Forelimb muscle (tissue), 1 donor: ENCODE measurements around the gene FOXP4. TPM values are rescaled to one million over a fixed set of nuclear protein-coding genes. Genes with fewer than 3 reads are reported as not detected.

Source experiments
- DNase-seq: peaks from one replicate; pipeline ENCODE4 v3.0.0-alpha.2; 2013; ENCODE audit warnings: low read depth
- polyA plus RNA-seq: library from polyadenylated mRNA; unstranded; fragments of 120-200 nt; gene quantifications from one replicate; pipeline ENCODE4 v1.2.1, GENCODE V29; 2013; ENCODE audit not compliant: insufficient read length

FOXP4 gene
- polyA plus RNA-seq, 1 donor = 15.1 TPM

DNA sequence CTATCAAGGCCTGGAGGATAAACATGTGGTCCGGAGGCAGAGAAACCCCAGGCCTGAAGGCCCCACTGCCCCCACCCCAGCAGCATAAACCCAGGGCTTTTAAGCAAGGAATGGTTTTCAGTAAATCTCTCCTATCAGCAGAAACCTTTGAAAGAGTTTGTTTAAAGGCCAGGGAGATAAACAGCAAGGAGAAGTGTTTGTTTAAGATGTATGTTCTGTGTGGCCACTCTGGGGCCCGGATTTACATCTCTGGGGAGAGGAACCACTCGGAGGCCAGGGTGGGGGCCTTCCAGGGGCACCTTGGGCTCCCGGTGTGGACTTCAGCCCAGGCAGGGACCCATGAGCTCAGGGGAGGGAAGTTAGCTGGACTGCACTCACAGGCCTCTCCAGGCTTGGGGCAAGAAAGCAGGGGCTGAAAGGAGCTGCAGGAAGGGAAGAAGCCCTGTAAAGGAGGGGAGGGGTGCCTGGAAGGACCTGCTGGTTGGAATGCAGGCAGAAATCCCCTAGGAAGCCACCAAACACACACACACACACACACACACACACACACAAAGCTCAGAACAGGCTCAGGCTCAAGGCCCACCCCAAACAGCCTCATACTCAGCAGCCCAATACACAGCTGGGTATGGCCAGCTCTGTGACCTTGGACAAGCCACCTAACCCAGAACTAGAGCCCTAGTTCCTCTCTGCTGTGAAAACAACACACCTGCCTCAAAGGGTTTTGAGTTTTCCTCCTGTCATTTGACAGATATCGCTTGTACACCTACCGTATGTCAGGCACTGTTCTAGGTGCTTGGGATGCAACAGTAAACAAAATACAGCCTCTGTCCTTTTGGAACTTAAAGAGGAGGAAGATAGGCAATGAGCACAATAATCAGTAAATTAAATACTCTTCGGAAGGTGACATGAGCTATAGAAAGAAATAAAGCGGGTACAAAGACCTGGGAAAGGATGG, 26.2 kb upstream of the FOXP4 start:
- DNase-seq = no peak

GRCh38 chr6:41522780-41523548, 23.2 kb upstream of the FOXP4 start:
- no peak for DNase-seq

DNA sequence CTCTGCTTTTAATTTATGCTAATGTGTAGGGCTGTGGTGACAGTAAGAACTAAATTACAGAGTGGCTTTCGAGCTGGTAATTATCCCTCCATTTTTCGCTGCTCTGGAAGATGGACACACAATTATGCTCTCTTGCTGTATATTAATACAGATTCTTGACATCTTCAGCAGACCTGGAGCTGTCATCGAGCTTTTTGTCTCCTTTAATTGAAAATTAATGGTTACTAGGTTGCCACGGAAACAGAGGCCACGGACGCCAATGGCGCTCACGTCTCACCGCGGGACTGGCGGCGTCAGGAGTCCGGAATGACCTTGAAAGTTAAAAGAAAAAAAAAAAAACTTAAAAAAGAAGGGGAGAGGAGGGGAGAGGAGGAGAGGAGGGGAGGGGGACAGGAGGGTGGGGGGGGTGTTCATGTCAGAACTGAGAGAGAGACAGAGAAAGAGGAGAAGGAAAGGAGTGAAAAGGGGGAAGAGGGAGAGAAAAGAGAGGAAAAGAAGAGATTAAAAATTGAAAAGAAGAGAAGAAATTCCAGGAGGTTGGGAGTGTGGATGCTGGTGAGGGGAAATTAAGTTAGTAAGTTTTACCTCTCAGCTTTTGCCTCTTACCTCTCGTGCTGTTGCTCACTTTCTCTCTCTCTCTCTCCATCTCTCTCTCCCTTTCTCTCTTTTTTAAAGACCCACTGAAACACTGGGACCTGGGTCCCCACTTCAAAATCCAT, 22.1 kb upstream of the FOXP4 start:
- no peak for DNase-seq

DNA sequence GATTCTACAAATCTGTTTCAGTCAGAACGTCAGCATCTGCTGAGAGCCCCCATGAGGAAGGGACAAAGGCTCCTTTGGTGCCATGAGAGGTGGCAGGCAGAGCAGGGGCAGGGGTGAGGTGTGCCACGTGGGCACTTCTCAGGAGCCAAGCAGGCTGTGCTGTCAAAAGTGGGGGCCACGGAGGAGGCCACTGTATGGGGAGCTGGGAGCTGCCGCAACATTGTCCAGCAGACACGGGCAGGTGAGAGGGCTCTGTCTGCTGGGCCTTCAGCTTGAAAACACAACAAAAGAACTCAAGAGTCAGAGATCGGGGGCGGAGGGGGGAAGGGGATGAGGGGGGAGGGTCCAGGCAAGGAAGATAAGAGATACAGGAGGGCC, 21.6 kb upstream of the FOXP4 start:
- DNase-seq = no peak

DNA sequence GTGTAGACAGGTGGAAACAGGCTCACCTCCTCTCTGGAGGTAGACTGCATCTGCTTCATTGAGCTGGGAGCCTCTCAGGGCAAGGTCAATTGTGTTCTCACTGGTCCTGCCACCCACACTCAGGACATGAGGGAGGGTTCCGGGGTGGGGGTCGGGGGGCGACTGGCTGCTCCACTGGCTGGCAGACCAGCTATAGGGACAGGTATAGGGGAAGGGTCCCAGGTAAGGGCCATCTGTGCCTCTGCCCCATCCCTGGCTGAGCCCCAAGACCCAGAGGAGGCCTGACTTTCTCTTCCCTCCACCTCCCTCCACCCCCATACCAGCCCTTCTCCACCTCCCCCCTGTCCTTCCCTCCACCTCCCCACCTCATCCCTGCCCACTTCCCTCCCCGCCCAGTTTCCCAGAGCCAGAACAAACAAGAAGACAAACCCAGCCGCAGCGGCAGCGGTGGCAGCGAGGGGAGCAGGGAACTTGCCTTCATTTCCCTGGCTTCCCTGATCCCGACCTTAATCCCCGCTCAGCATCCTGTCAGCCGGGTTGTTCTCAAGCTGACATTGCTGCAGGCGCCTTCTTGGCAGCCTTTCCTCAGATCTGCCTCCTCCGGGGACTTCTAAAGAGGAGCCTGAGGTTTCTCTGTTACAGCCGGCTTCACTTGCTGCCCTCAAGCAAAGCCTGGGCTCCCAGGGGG, 18.3 kb upstream of the FOXP4 start:
- DNase-seq = no peak

GRCh38 chr6:41528409-41528963, 17.7 kb upstream of the FOXP4 start:
- no peak for DNase-seq

DNA sequence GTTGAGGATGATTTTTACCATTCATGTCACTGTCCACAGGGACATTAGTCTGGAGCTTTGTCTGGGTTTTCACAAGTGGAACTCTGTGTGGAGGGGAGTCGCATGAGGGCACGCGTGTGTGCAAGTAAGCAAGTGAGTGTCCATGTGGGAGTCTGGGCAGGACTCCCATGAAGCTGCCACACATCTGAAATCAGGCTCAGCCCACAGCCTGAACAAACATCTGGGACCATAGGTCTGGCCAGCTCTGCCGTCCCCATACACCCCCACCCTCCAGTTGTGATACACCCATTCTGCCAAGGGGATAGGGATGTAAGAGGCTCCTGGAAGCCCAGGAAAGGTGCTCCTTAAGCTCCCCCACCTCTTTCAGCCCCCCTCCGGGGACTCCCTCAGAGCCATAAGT, 17.1 kb upstream of the FOXP4 start:
- no peak for DNase-seq

- DNase-seq = no peak
These were observed 16.2 kb upstream of the FOXP4 start for GRCh38 chr6:41529970-41530369.

DNA sequence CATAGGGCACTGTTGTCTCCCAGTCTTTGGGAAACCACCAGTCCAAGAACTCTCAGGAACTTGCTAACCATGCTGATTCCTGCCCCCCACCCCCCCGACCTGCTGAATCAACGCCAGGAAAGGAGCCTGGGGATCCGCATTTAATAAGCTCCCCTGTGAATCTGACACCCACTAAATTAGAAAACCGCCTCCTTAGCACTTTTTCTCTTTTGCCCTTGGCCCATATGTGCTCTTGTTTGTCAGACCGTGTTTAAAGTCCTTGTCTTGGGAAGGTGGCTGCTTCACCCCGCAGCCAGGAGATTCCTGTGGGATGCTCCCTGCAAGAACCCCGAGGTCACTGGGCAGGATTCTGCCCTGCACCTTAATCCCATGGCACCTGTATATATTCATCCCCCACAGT, 15.7 kb upstream of the FOXP4 start:
- no peak for DNase-seq

GRCh38 chr6:41531016-41531415, 15.2 kb upstream of the FOXP4 start:
- no peak for DNase-seq

GRCh38 chr6:41531591-41532582, 14.3 kb upstream of the FOXP4 start:
- no peak for DNase-seq

- DNase-seq = no peak
These were observed 10.4 kb upstream of the FOXP4 start for GRCh38 chr6:41535766-41536165.

- DNase-seq = no peak
These were observed 9.1 kb upstream of the FOXP4 start for GRCh38 chr6:41536795-41537758.

DNA sequence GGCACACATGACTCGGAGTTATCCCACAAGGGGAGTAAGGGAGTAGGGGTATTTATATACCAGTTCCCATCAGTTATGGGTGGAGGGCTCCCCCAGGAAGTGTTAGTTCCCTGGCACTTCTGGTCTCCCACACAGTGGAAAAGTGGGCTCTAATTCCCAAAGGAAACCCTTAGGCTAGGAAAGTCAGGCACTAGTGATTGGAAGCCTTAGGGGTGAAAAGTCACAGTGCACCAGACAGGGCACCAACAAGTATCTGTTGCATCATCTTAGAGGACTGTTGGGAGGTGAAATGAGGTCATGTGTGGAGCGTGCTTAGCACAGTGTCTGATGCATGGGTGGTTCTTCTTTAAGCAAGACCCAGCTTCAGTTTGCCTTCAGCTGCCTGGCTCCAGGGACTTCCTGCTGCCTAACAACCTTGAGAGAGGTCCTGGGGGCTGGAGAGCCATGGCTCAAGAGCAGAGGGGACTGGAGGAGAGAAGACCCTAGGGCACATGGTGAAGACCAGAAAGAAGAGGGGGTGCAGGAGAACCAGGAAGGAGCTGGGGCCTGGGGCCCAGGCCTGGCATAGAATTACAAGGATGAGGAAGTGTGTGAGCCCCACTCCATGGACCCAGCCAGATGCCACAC, 7.5 kb upstream of the FOXP4 start:
- DNase-seq = no peak

GRCh38 chr6:41539204-41539603, 7.0 kb upstream of the FOXP4 start:
- no peak for DNase-seq

GRCh38 chr6:41541364-41541763, 4.8 kb upstream of the FOXP4 start:
- no peak for DNase-seq

- no peak for DNase-seq
These were observed 3.1 kb upstream of the FOXP4 start for GRCh38 chr6:41543087-41543486.

- DNase-seq = no peak
These were observed 906 bp upstream of the FOXP4 start for GRCh38 chr6:41545247-41545702.
